ENCODE results near the gene EYS. TPM values are rescaled to one million over a fixed set of nuclear protein-coding genes. Genes with fewer than 3 reads are reported as not detected.
"Not testable (repeated sequence)": the region's sequence is repeated elsewhere in the genome, so short reads cannot be mapped to it uniquely, and the experiment has no call there.

Gene EYS
- total RNA-seq, 6 experiments from 2014 or later = 0.54 to 2.3 (median 0.74) TPM; not detected in 1

GRCh38 chr6:63760199-63760598 lies 1946.8 kb downstream of the EYS start:
- TF ChIP-seq, protein P1, sequence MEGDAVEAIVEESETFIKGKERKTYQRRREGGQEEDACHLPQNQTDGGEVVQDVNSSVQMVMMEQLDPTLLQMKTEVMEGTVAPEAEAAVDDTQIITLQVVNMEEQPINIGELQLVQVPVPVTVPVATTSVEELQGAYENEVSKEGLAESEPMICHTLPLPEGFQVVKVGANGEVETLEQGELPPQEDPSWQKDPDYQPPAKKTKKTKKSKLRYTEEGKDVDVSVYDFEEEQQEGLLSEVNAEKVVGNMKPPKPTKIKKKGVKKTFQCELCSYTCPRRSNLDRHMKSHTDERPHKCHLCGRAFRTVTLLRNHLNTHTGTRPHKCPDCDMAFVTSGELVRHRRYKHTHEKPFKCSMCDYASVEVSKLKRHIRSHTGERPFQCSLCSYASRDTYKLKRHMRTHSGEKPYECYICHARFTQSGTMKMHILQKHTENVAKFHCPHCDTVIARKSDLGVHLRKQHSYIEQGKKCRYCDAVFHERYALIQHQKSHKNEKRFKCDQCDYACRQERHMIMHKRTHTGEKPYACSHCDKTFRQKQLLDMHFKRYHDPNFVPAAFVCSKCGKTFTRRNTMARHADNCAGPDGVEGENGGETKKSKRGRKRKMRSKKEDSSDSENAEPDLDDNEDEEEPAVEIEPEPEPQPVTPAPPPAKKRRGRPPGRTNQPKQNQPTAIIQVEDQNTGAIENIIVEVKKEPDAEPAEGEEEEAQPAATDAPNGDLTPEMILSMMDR (IDR thresholded peaks at IDR 0.05) = no peak
- no peak for TF ChIP-seq POLR2A (IDR thresholded peaks at IDR 0.05)
- H3K9me3 ChIP-seq = peaks cover 0 to 4% (median 0%) of the 10 kb centered on the region in 4 donors
- H3K27me3 ChIP-seq = no peaks in the 10 kb centered on the region
- intact Hi-C loops (cut with DNase I) = loop anchor here in 1 of 2 donors (10.0 kb wide), 1 partner anchor 165 kb away; no protein-coding TSS in a partner anchor
- DNase-seq (no peak), ATAC-seq (no peak)
- H3K4me3 ChIP-seq = no peak overlapping the region
- H3K36me3 ChIP-seq = no peaks in the 10 kb centered on the region
- no peaks in the 10 kb centered on the region for H3K4me1 ChIP-seq
- no peak overlapping the region for H3K27ac ChIP-seq

GRCh38 chr6:63759605-63760105 lies 1947.4 kb downstream of the EYS start:
- H3K27ac ChIP-seq = no peak overlapping the region
- no peaks in the 10 kb centered on the region for H3K36me3 ChIP-seq
- no peaks in the 10 kb centered on the region for H3K4me1 ChIP-seq
- H3K4me3 ChIP-seq = no peak overlapping the region
- intact Hi-C loops (cut with DNase I) = loop anchor here in 1 of 2 donors (10.0 kb wide), 1 partner anchor 165 kb away; no protein-coding TSS in a partner anchor
- H3K9me3 ChIP-seq = peaks cover 0 to 4% (median 0%) of the 10 kb centered on the region in 4 donors
- TF ChIP-seq, protein P1 (IDR thresholded peaks at IDR 0.05) = peak; percentile 9 to 33 (median 22)
- no peak for TF ChIP-seq POLR2A (IDR thresholded peaks at IDR 0.05)
- no peaks in the 10 kb centered on the region for H3K27me3 ChIP-seq
- no peak for DNase-seq
- peak; percentile 49 to 64 (median 52) for ATAC-seq

GRCh38 chr6:63757826-63758225 lies 1949.2 kb downstream of the EYS start:
- 100% methylated on average over 1 of the region's 1 CpG for WGBS (ENCODE audit: insufficient coverage, low coverage, low lambda C conversion rate, missing lambda C conversion rate)

DNA sequence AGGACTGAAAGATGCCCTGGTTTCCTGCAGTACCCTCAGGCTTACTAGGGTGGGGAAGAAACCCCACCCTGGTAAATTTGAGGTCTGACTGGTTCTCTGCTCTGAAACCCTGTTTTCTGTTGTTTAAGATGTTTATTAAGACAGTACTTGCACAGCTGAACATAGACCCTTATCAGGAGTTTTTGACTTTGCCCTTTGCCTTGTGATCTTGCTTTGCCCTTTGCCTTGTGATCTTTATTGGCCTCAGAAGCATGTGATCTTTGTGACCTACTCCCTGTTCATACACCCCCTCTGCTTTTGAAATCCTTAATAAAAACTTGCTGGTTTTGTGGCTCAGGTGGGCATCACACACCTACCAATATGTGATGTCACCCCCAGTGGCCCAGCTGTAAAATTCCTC lies 1949.8 kb downstream of the EYS start:
- intact Hi-C loops (cut with DNase I); H3K4me1 ChIP-seq; DNase-seq; ATAC-seq; H3K27me3 ChIP-seq; H3K9me3 ChIP-seq; H3K36me3 ChIP-seq; H3K4me3 ChIP-seq: not testable (repeated sequence)
- H3K27ac ChIP-seq = peak overlapping the region in 1 of 3 donors; percentile 15

More at GRCh38 chr6:63757826-63758225, 1949.2 kb downstream of the EYS start:
- Histone ChIP-seq H3K27ac (peak overlapping the region in 1 of 3 donors; percentile 15), H3K4me3 (no peak overlapping the region), H3K36me3 (no peaks in the 10 kb centered on the region), H3K4me1 (no peaks in the 10 kb centered on the region), H3K27me3 (no peaks in the 10 kb centered on the region), H3K9me3 (peaks cover 0 to 4% (median 0%) of the 10 kb centered on the region in 4 donors)
- intact Hi-C loops (cut with DNase I) = no loop called here
- no peak for DNase-seq
- ATAC-seq = no peak
- no peak for TF ChIP-seq POLR2A (IDR thresholded peaks at IDR 0.05)
- TF ChIP-seq, protein P1 (IDR thresholded peaks at IDR 0.05) = no peak

DNA sequence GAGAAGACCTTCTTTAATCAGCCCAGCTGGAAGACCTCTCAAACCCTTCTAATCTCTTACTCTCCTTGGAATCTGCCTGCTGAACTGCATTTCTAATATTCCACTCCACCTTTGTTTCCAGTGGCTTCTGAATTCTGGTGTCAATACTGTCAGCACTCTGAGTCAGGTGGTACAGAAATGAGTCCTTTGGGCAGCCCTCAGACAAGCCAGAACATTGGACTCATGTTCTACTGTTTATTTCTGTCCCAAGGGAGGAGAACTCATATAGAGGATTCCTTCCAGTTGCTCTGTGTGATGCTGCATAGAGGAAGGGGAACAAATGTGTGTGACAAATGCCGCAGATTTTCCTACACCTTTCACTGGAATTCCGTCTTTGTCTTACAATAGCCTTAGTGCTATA lies 1956.6 kb downstream of the EYS start:
- no peak overlapping the region for H3K4me3 ChIP-seq
- H3K4me1 ChIP-seq = no peaks in the 10 kb centered on the region
- no peaks in the 10 kb centered on the region for H3K9me3 ChIP-seq
- 100% methylated on average over 2 of the region's 2 CpGs for WGBS (ENCODE audit: insufficient coverage, low coverage, low lambda C conversion rate, missing lambda C conversion rate)
- no peak overlapping the region for H3K27ac ChIP-seq
- H3K36me3 ChIP-seq = no peaks in the 10 kb centered on the region
- H3K27me3 ChIP-seq = no peaks in the 10 kb centered on the region
- intact Hi-C loops (cut with DNase I) = no loop called here
- ATAC-seq (no peak), DNase-seq (no peak)
- TF ChIP-seq, protein P1 (IDR thresholded peaks at IDR 0.05) = no peak
- no peak for TF ChIP-seq POLR2A (IDR thresholded peaks at IDR 0.05)
